H1 (cell line): Measurements from ENCODE around the gene TJP3. TPM values are rescaled to one million over a fixed set of nuclear protein-coding genes. Genes with fewer than 3 reads are reported as not detected.
A peak's percentile ranks its signal among the peaks of the same experiment; 100 is the strongest.

Experiments used
- CTCF ChIA-PET: fragments of 300-600 bp; sonication (Branson Sonifier 250); formaldehyde crosslinking; loops from one replicate; lab custom pipeline; 2021; ENCODE audit not compliant: partially characterized antibody; lab: Charles Lee
- POLR2A ChIA-PET: fragments of 300-600 bp; sonication (Branson Sonifier 250); formaldehyde crosslinking; loops from one replicate; lab custom pipeline; 2021; ENCODE audit warnings: inconsistent platforms; ENCODE audit not compliant: partially characterized antibody; lab: Charles Lee
- DNase-seq, 2 experiments: peaks; one replicate each; pipeline versions ENCODE4 v3.0.0 to v3.0.0-alpha.2; 2010 to 2022; ENCODE audit warnings: low spot score in 2 of 2, low read depth in 1 of 2, mixed read lengths in 1 of 2
- FAIRE-seq: peaks from 2 replicates; lab custom pipeline; 2011; peaks lifted over from hg19 to GRCh38; lab: Jason Lieb, UNC
- H2AFZ ChIP-seq: 2 replicates; pipeline ENCODE4 v1.8.1; 2012; ENCODE audit warnings: low read length, inconsistent platforms
- H2AK5ac ChIP-seq: 2 replicates; pipeline ENCODE4 v1.6.1; 2013; ENCODE audit warnings: low read depth, low read length
- H2BK120ac ChIP-seq: replicated peaks from 2 replicates; pipeline ENCODE3; 2013; ENCODE audit warnings: low read depth, low read length, inconsistent platforms
- H2BK12ac ChIP-seq: 2 replicates; pipeline ENCODE4 v1.6.1; 2013; ENCODE audit warnings: low read depth, low read length
- H2BK15ac ChIP-seq: 2 replicates; pipeline ENCODE4 v1.6.1; 2013; ENCODE audit warnings: low read length
- H2BK20ac ChIP-seq: 2 replicates; pipeline ENCODE4 v1.6.1; 2013; ENCODE audit warnings: low read length
- H2BK5ac ChIP-seq: 2 replicates; pipeline ENCODE4 v1.6.1; 2013; ENCODE audit warnings: low read depth, low read length
- H3K14ac ChIP-seq: 2 replicates; pipeline ENCODE4 v1.6.1; 2013; ENCODE audit warnings: inconsistent platforms; ENCODE audit not compliant: insufficient read length
- H3K18ac ChIP-seq: 2 replicates; pipeline ENCODE4 v1.6.1; 2013; ENCODE audit warnings: low read length; ENCODE audit errors: extremely low read depth
- H3K23ac ChIP-seq: 2 replicates; pipeline ENCODE4 v1.6.1; 2013; ENCODE audit warnings: inconsistent platforms; ENCODE audit not compliant: insufficient read length
- H3K23me2 ChIP-seq: 2 replicates; pipeline ENCODE4 v1.6.1; 2013; ENCODE audit warnings: low read depth, low read length
- H3K27ac ChIP-seq: 2 replicates; pipeline ENCODE4 v1.6.1; 2011; ENCODE audit warnings: low read depth, low read length, inconsistent platforms
- H3K27me3 ChIP-seq, 4 experiments: replicated peaks in 1 of 4; 1 replicate in 1 of 4; 2 replicates in 3 of 4; pipeline versions ENCODE4 v1.6.1 to v1.8.1; 2011 to 2013; ENCODE audit warnings: low read length in 3 of 4, mild to moderate bottlenecking in 3 of 4, inconsistent platforms in 2 of 4, mixed read lengths in 2 of 4, moderate library complexity in 1 of 4; ENCODE audit not compliant: control insufficient read depth in 3 of 4, insufficient read depth in 3 of 4; ENCODE audit errors: extremely low read depth in 1 of 4
- H3K36me3 ChIP-seq, 4 experiments: 2 replicates each; pipeline versions ENCODE4 v1.6.1 to v1.8.1; 2011 to 2013; ENCODE audit warnings: mild to moderate bottlenecking in 4 of 4, low read length in 3 of 4, moderate library complexity in 2 of 4, control low read depth in 1 of 4, inconsistent platforms in 1 of 4; ENCODE audit not compliant: insufficient read depth in 4 of 4, control insufficient read depth in 2 of 4
- H3K4ac ChIP-seq: replicated peaks from 2 replicates; pipeline ENCODE3; 2013; ENCODE audit warnings: low read length, low read depth, mixed read lengths, inconsistent platforms; ENCODE audit not compliant: insufficient read length
- H3K4me1 ChIP-seq, 4 experiments: replicated peaks in 1 of 4; 1 replicate in 1 of 4; 2 replicates in 3 of 4; pipeline versions ENCODE4 v1.6.1 to v1.8.1; 2011 to 2013; ENCODE audit warnings: low read length in 3 of 4, inconsistent platforms in 2 of 4, mixed read lengths in 1 of 4; ENCODE audit not compliant: insufficient read depth in 4 of 4, control insufficient read depth in 3 of 4
- H3K4me2 ChIP-seq, 2 experiments: 2 replicates each; pipeline versions ENCODE4 v1.6.1 to v1.8.1; 2011 to 2013; ENCODE audit warnings: low read depth in 2 of 2, low read length in 2 of 2, control low read depth in 1 of 2, inconsistent platforms in 1 of 2, mild to moderate bottlenecking in 1 of 2; ENCODE audit not compliant: insufficient read depth in 1 of 2
- H3K4me3 ChIP-seq, 4 experiments: fragments of 200-600, 300-600 bp in 1 of 4; sonication (generic), shearing (Covaris generic), sonication (Bioruptor Twin) in 1 of 4; 2 replicates each; pipeline versions ENCODE4 v1.5.1 to v1.8.1; 2011 to 2016; ENCODE audit warnings: low read length in 4 of 4, low read depth in 3 of 4, control low read depth in 2 of 4, inconsistent platforms in 2 of 4, mild to moderate bottlenecking in 2 of 4, mixed read lengths in 1 of 4, moderate library complexity in 1 of 4; ENCODE audit not compliant: insufficient read depth in 2 of 4; ENCODE audit errors: extremely low read depth in 1 of 4
- H3K56ac ChIP-seq: replicated peaks from 2 replicates; pipeline ENCODE3; 2013; ENCODE audit warnings: low read depth, mild to moderate bottlenecking, mixed read lengths, low read length, inconsistent platforms; ENCODE audit not compliant: insufficient read length
- H3K79me1 ChIP-seq: 2 replicates; pipeline ENCODE4 v1.6.1; 2013; ENCODE audit warnings: low read depth, low read length, control low read depth
- H3K79me2 ChIP-seq, 2 experiments: 2 replicates each; pipeline versions ENCODE4 v1.6.1 to v1.8.1; 2012 to 2013; ENCODE audit warnings: low read length in 2 of 2, mild to moderate bottlenecking in 2 of 2, inconsistent platforms in 1 of 2; ENCODE audit not compliant: insufficient read depth in 2 of 2, control insufficient read depth in 1 of 2
- H3K9ac ChIP-seq, 4 experiments: replicated peaks in 1 of 4; 1 replicate in 1 of 4; 2 replicates in 3 of 4; pipeline versions ENCODE4 v1.6.1 to v1.8.1; 2011 to 2013; ENCODE audit warnings: low read depth in 3 of 4, low read length in 3 of 4, control low read depth in 2 of 4, mild to moderate bottlenecking in 2 of 4, moderate library complexity in 2 of 4, inconsistent platforms in 1 of 4; ENCODE audit errors: extremely low read depth in 1 of 4
- H3K9me3 ChIP-seq, 2 experiments: 2 replicates each; pipeline versions ENCODE4 v1.6.1 to v1.8.1; 2012 to 2013; ENCODE audit warnings: mild to moderate bottlenecking in 2 of 2, moderate library complexity in 2 of 2, control low read depth in 1 of 2, inconsistent platforms in 1 of 2, low read depth in 1 of 2, low read length in 1 of 2, mixed read lengths in 1 of 2; ENCODE audit not compliant: insufficient read depth in 2 of 2
- H4K20me1 ChIP-seq, 2 experiments: replicated peaks in 1 of 2; 2 replicates each; pipeline versions ENCODE3 to v1.8.1; 2011 to 2013; ENCODE audit warnings: inconsistent platforms in 2 of 2, low read length in 2 of 2, mild to moderate bottlenecking in 1 of 2; ENCODE audit not compliant: insufficient read depth in 2 of 2, control insufficient read depth in 1 of 2
- H4K5ac ChIP-seq: 2 replicates; pipeline ENCODE4 v1.6.1; 2013; ENCODE audit warnings: low read length, low read depth, mixed read lengths, inconsistent platforms; ENCODE audit not compliant: insufficient read length
- H4K8ac ChIP-seq: 2 replicates; pipeline ENCODE4 v1.8.0; 2013; ENCODE audit warnings: mild to moderate bottlenecking, moderate library complexity, low read length, inconsistent platforms; ENCODE audit not compliant: insufficient read depth; ENCODE audit errors: extremely low read depth
- H4K91ac ChIP-seq: replicated peaks from 2 replicates; pipeline ENCODE3; 2013; ENCODE audit warnings: low read length, mixed read lengths, inconsistent platforms; ENCODE audit not compliant: insufficient read length
- EZH2 ChIP-seq: fragments of 200-600 bp; sonication (generic); IDR thresholded peaks from 2 replicates; pipeline ENCODE4 v1.7.1; 2012; ENCODE audit warnings: low read depth, mild to moderate bottlenecking, moderate library complexity, low read length, inconsistent platforms; ENCODE audit not compliant: severe bottlenecking
- RXRA ChIP-seq: IDR thresholded peaks from 2 replicates; pipeline ENCODE4 v1.6.1; 2011; ENCODE audit warnings: low read depth, mild to moderate bottlenecking, low read length, moderate library complexity; ENCODE audit not compliant: insufficient read depth
- WGBS, 2 experiments: shearing (Covaris generic) in 1 of 2; methylation state at CpG; one replicate each; pipeline versions ENCODE4 v1.1.6 to v1.1.7; 2013 to 2015; ENCODE audit warnings: low lambda C conversion rate in 2 of 2, mixed read lengths in 2 of 2, inconsistent platforms in 1 of 2, low coverage in 1 of 2, missing lambda C conversion rate in 1 of 2; ENCODE audit not compliant: insufficient replicate concordance in 2 of 2, insufficient coverage in 1 of 2, insufficient read length in 1 of 2; ENCODE audit errors: extremely low coverage in 1 of 2, missing lambda C conversion rate in 1 of 2; 5-methylcytosine and 5-hydroxymethylcytosine counted together
- polyA plus RNA-seq, 7 experiments: library from polyadenylated mRNA; depleted of rRNA in 3 of 7; stranded (reverse) in 5 of 7; unstranded in 2 of 7; fragments of >200 nt in 5 of 7; fragments of 200-250 nt in 2 of 7; gene quantifications; 1 replicate in 5 of 7; 2 replicates in 1 of 7; 4 replicates in 1 of 7; pipeline versions ENCODE4 v1.2.1 to v1.2.3, GENCODE V29; 2011 to 2013; ENCODE audit warnings: missing spikeins in 2 of 7, mixed read lengths in 2 of 7
- total RNA-seq: library from RNA; stranded (reverse); fragmentation: NEBNext Ultra II Directional; extraction: Animal tissue kit (Norgen Biotek cat#: 25700); gene quantifications from 2 replicates; pipeline ENCODE4 v1.2.1, GENCODE V29; 2021

TJP3 gene
- total and polyA plus RNA-seq, 2 of the 8 experiments (the other 6 are each of a cell fraction or from before 2014, with no cell fraction given) = 17.1 to 26.1 TPM

DNA sequence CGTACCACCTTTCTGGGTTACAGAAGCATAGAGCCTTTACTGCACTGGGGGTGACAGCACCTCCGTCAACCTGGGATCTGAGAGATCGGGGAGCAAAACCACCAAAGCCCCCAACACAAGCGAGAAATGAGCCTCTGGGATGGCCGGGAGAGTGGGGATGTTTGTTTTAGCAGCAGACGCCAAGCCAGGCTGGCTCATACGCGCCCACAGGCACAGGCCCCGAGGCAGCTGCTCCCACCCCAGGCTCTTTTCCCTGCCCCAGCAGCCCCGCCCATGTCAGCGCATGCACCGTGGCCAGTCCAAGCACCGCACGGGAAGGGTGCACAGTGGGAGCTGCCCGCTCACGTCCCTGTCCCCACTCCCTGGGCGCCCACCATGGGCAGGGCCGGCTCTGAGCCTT lies 16.5 kb upstream of the TJP3 start:
- Histone ChIP-seq H3K23me2 (peaks cover 10% of the 10 kb centered on the region; the same call in 1 of the 2 replicates), H3K23ac (no peak overlapping the region), H3K18ac (no peak overlapping the region), H3K4me1 (peaks cover 0 to 13% (median 10%) of the 10 kb centered on the region in 4 experiments; a peak in 5 of 7 replicates), H4K91ac (no peak overlapping the region), H3K9ac (no peak overlapping the region), H3K56ac (no peak overlapping the region), H4K20me1 (peaks cover 12 to 31% of the 10 kb centered on the region in 2 experiments), H3K27ac (no peak overlapping the region), H3K4ac (no peak overlapping the region), H2BK20ac (no peak overlapping the region), H3K79me2 (peaks cover 0 to 51% of the 10 kb centered on the region in 2 experiments; a peak in 3 of 4 replicates), H3K36me3 (no peaks in the 10 kb centered on the region), H2AK5ac (no peak overlapping the region), H2BK12ac (no peak overlapping the region), H2AFZ (no peak overlapping the region), H3K27me3 (no peaks in the 10 kb centered on the region; a peak in 1 of 7 replicates), H3K79me1 (peaks cover 19% of the 10 kb centered on the region), H4K5ac (no peak overlapping the region), H2BK120ac (no peak overlapping the region), H4K8ac (no peak overlapping the region; the same call in 1 of the 2 replicates), H3K4me2 (no peak overlapping the region), H3K9me3 (no peaks in the 10 kb centered on the region), H3K4me3 (no peak overlapping the region), H2BK15ac (no peak overlapping the region), H3K14ac (no peak overlapping the region), H2BK5ac (0 out of 2 replicates have a peak overlapping the region, but pooled peaks have one; percentile 35)
- ChIA-PET CTCF (interaction anchor here (0.8 to 8.8 kb wide), 19 partner anchors 9 to 117 kb away, joined by 3 to 85 read pairs (median 4); partner anchors contain the start of gene TJP3), POLR2A (interaction anchor here (0.9 kb wide), 1 partner anchor 9 kb away, joined by 3 read pairs; no protein-coding TSS in a partner anchor)
- 94% methylated on average over 16 of the region's 18 CpGs; no CpG with 5 or more reads in 1 of the 2 experiments for WGBS, 2 experiments
- FAIRE-seq = no peak
- no peak for DNase-seq
- TF ChIP-seq EZH2 (no peak), RXRA (no peak)
